Ovary (tissue), 3 donors: ENCODE measurements around the gene EDN1.

Source experiments
- CTCF ChIP-seq, 3 donors: fragments of 450-650 bp in 2 of 3; fragments of 200-600 bp in 1 of 3; IDR thresholded peaks; one replicate each; pipeline versions ENCODE4 v1.5.1 to v1.8.0; 2016 to 2022; ENCODE audit warnings: antibody characterized with exemption in 3 of 3, mild to moderate bottlenecking in 1 of 3
- EP300 ChIP-seq: sonication (generic); formaldehyde crosslinking; IDR thresholded peaks from one replicate; pipeline ENCODE4 v1.6.1; 2017; ENCODE audit warnings: antibody characterized with exemption
- POLR2A ChIP-seq: fragments of 450-650 bp; IDR thresholded peaks from one replicate; pipeline ENCODE4 v1.6.1; 2017; ENCODE audit warnings: antibody characterized with exemption, mild to moderate bottlenecking, moderate library complexity
- donor health status: DM: no; HTN: no; CAD: no.

GRCh38 chr6:12265296-12265695 lies 24.9 kb upstream of the EDN1 start:
- TF ChIP-seq CTCF (IDR thresholded peaks at IDR 0.05) (no peak), EP300 (no peak), POLR2A (no peak)
